ENCODE measurements around the gene KLHL29.

Gene KLHL29

GRCh38 chr2:23550553-23550952, 165.6 kb downstream of the KLHL29 start:
- DNase-seq (ENCODE audit: low read depth): no peak

GRCh38 chr2:23551875-23552274, 166.9 kb downstream of the KLHL29 start:
- DNase-seq (ENCODE audit: low read depth): no peak

- no peak for DNase-seq (ENCODE audit: low read depth)
Observed at GRCh38 chr2:23553561-23553960, 168.6 kb downstream of the KLHL29 start.

GRCh38 chr2:23554054-23554697, 169.2 kb downstream of the KLHL29 start:
- DNase-seq (ENCODE audit: low read depth): no peak

GRCh38 chr2:23555944-23556343, 171.0 kb downstream of the KLHL29 start:
- DNase-seq (ENCODE audit: low read depth): no peak

GRCh38 chr2:23556929-23557328, 171.9 kb downstream of the KLHL29 start:
- DNase-seq (ENCODE audit: low read depth): no peak

- DNase-seq (ENCODE audit: low read depth): no peak
Observed at GRCh38 chr2:23557455-23557854, 172.5 kb downstream of the KLHL29 start.

- DNase-seq (ENCODE audit: low read depth): no peak
Observed at GRCh38 chr2:23559561-23560239, 174.7 kb downstream of the KLHL29 start.

- no peak for DNase-seq (ENCODE audit: low read depth)
Observed at GRCh38 chr2:23561088-23561487, 176.1 kb downstream of the KLHL29 start.

- DNase-seq (ENCODE audit: low read depth): no peak
Observed at GRCh38 chr2:23561544-23561943, 176.6 kb downstream of the KLHL29 start.

GRCh38 chr2:23562143-23562542, 177.2 kb downstream of the KLHL29 start:
- DNase-seq (ENCODE audit: low read depth): no peak

- DNase-seq (ENCODE audit: low read depth): no peak
Observed at GRCh38 chr2:23563151-23563550, 178.2 kb downstream of the KLHL29 start.

- peak; percentile 37 for DNase-seq (ENCODE audit: low read depth)
Observed at GRCh38 chr2:23563673-23564614, 179.0 kb downstream of the KLHL29 start.

GRCh38 chr2:23564615-23564960, 179.6 kb downstream of the KLHL29 start:
- peak; percentile 39 for DNase-seq (ENCODE audit: low read depth)

- DNase-seq (ENCODE audit: low read depth): no peak
Observed at GRCh38 chr2:23565374-23565773, 180.4 kb downstream of the KLHL29 start.

GRCh38 chr2:23565814-23566213, 180.8 kb downstream of the KLHL29 start:
- DNase-seq (ENCODE audit: low read depth): no peak

GRCh38 chr2:23566241-23567142, 181.5 kb downstream of the KLHL29 start:
- no peak for DNase-seq (ENCODE audit: low read depth)

GRCh38 chr2:23567161-23567756, 182.3 kb downstream of the KLHL29 start:
- DNase-seq (ENCODE audit: low read depth): no peak

- DNase-seq (ENCODE audit: low read depth): no peak
Observed at GRCh38 chr2:23568211-23568610, 183.2 kb downstream of the KLHL29 start.

GRCh38 chr2:23568626-23569190, 183.7 kb downstream of the KLHL29 start:
- DNase-seq (ENCODE audit: low read depth): no peak

- DNase-seq (ENCODE audit: low read depth): no peak
Observed at GRCh38 chr2:23569761-23570365, 184.9 kb downstream of the KLHL29 start.

Measured in GM04503 (cell line).